HUDEP-2 (cell line): ENCODE measurements around the gene TEX261.
"Not testable (repeated sequence)": the region's sequence is repeated elsewhere in the genome, so short reads cannot be mapped to it uniquely, and the experiment has no call there.

Experiments used
- DNase-seq, 76 experiments: peaks; one replicate each; lab custom pipeline; 2025; ENCODE audit not compliant: unreplicated experiment in 76 of 76; lab: John Stamatoyannopoulos, UW

TEX261 gene

GRCh38 chr2:71000780-71001591 is 6.3 kb upstream of the TEX261 start:
- DNase-seq = peak in 71 of 76 experiments; percentile 7 to 80 (median 59)

DNA sequence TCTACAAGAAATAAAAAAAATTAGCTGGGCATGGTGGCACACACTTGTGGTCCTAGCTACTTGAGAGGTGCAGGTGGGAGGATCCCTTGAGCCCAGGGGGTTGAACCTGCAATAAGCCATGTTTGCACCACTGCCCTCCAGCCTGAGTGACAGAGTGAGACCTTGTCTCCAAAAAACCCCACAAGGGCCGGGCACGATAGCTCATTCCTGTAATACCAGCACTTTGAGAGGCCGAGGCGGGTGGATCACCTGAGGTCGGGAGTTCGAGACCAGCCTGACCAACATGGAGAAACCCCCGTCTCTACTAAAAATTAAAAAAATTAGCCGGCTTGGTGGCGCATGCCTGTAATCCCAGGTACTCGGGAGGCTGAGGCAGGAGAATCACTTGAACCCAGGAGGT is 5.3 kb upstream of the TEX261 start:
- not testable (repeated sequence) for DNase-seq

DNA sequence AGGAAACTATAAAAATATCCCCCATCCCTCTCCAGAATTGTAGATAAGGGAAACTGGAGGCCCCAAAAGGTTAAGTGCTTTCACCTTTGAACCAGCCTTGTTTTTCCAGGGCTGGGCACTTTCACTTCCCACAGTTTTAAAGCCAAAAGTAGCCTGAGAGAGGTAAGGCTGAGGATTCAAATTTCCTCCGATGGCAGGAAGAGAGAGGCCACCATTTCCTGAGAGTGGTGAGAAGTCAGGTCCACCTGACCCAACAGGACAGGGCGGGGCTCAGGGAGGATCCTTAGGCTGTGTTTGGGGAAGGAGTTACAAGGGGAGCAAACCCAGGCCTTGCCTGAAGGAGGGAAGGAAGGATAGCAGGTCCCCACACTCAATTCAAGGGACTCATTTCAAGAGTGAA is 4.7 kb upstream of the TEX261 start:
- DNase-seq = no peak

GRCh38 chr2:70998885-70999284 is 4.2 kb upstream of the TEX261 start:
- DNase-seq = not testable (repeated sequence)

- peak in 34 of 76 experiments; percentile 4 to 55 (median 26) for DNase-seq
Observed at GRCh38 chr2:70995426-70995729, 705 bp upstream of the TEX261 start.

DNA sequence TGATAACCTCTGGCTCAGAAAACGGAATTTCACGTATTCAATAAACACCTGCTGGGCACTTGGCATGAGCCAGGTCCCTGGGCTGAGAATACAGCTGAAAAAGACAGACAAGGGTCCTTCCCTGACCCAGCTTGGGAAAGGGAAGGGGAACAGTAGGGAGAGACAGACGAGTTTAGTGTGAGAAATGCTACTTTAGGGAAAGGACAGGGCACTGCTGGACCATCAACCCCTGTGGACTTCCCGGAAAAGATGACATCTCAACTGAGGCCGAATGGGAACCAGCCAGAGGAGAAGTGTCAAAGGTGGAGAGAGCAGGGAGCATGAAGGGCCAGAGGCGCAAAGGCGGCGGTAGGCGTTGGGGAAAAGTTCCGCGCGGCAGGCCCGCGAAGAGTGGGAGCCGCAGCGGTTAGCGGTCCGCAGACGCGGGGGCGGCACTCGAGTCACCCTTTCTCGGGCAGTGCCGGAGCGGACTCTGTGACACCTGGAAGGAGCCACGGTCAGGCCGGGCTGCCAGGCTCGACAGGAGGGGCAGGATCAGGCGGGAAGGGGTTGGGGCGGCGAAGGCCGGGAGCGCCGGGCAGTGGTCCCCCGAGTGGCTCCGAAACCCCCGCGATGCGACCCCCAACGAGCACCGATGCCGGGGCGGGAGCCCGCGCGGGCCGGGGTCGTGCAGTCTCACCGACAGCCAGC is 519 bp downstream of the TEX261 start:
- DNase-seq = peak in 7 of 76 experiments; percentile 5 to 27 (median 16)

GRCh38 chr2:70992945-70993853 is 1.5 kb downstream of the TEX261 start:
- peak in 13 of 76 experiments; percentile 5 to 45 (median 14) for DNase-seq

GRCh38 chr2:70991742-70992141 is 2.9 kb downstream of the TEX261 start:
- DNase-seq = no peak

- no peak for DNase-seq
Observed at GRCh38 chr2:70991142-70991541, 3.5 kb downstream of the TEX261 start.

DNA sequence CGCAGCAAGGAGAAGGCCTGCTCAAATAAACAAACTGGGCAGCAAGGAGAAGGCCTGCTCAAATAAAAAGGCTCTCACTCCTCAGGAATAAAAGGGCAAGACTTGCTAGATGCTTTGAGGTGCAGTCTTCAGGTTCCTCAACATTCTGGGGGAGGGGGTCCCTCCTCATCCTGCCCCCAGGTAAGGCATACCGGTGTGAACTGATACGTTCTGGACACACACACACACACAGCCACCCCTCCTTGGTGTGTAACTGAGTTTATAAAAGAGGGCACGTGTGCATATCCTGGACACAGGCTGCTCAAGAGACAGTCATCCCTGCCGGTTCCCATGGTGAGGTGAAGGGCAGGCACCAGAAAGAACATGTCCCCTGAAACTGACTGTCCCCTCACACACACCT is 4.5 kb downstream of the TEX261 start:
- DNase-seq = no peak

DNA sequence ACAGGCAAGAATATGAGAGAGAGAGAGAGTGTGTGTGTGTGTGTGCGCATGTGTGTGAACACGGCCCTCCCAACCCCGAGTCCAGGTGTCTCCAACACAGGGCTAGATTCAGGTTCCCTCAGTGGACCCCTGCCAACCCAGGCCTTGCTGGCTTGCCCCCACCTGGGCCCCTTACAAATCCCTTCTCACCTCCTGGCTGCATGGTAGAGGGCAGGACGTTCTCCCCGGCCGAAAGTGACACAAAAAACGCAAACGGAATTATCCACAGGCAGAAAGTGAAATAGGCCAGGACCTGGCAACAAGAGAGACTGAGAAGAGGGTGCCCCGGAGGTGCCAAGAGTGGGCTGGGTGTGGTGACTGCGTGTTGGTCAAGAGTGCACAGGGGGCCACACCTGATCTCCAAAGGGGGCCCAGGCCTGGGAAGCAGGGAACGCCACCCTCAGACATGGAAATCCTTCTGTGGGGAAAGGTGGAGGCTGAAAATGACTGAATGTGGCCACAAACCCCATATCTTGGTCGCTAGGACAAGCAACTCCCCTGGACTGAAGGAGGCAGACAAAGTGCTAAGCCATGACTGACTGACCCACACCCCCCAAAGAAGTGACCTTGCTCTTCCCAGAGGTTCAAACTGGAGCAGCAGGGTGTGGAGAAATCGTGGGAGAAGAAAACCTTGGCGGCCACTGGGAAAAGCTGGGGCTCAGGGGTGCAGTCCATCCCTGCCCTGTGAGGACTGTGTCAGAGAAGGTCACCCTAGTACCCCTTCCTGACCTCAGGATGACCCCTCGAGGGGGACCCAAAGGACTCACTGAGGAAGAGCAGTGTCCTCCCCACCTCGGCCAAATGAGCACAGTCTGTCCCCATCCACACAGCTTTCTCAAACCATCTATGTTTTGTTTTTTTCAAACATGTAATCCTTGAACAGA is 5.7 kb downstream of the TEX261 start:
- DNase-seq = no peak

GRCh38 chr2:70988151-70988550 is 6.5 kb downstream of the TEX261 start:
- no peak for DNase-seq

DNA sequence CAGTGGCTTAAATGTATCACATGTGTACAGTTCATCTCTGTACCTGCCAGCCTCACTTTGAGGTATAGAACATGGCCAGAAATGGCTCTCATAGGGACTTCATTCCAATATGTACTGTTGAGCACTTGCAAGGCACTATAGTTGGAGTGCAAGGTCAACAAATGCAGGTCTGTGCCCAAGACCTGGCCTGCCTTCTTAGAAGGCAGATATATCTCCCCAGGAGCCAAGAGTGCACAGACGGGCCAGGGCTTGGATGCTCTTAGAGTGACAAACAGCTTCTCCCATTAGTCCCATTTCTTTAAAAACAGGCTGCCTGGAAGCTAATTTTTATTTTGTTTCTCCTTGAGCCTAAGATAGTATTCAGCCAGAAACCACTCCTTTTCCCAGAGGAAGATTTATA is 7.3 kb downstream of the TEX261 start:
- DNase-seq = no peak

GRCh38 chr2:70986499-70987189 is 8.0 kb downstream of the TEX261 start:
- no peak for DNase-seq

DNA sequence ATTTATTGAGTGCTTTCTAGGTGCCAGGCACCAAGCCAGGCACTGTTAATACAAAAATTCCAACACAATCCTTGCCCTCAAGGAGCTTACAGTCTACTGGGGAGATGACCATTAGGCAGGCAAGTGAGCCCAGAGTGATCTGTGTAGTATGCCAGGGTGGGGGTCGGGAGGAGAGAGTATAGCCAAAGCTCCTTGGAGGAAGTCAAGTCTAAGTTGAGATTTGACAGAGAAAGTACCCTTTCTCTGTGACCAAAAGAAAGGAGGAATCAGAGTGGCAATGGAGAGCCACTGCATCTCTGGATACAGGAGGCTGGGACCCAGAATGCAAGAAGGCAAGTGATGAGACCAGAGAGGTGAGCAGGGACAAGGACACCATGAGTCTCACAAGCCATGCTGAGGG is 8.7 kb downstream of the TEX261 start:
- no peak for DNase-seq

DNA sequence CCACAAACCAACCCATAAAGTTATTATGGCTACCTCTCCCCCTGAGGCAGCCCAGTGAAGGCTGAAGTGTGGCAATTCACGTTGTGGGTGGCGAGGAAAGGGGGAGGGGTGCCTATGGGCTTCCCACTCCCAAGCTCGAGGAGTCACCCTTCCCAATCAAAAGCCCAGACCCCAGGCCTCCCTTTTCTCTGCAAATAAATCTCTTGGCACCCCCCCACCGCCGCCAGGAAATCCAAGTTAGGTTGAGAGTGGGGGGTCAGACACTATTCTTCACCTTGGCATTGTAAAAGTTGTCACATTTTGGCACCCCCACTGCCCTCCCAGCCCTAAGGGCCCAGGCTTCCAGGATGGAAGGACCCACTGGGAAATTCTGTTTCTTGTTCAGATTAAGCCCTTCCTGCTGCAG is 9.4 kb downstream of the TEX261 start:
- DNase-seq = no peak

GRCh38 chr2:70984576-70985282 is 9.9 kb downstream of the TEX261 start:
- DNase-seq = peak in 70 of 76 experiments; percentile 9 to 79 (median 51)

- no peak for DNase-seq
Observed at GRCh38 chr2:70984228-70984575, 10.5 kb downstream of the TEX261 start.
